HG02623 (cell line): ENCODE measurements around the gene RPA3.

Experiments
- ATAC-seq: cut with Tn5 transposase; IDR thresholded peaks from one replicate; pipeline ENCODE4 v1.9.1; 2021; ENCODE audit warnings: moderate library complexity; ENCODE audit not compliant: unreplicated experiment

RPA3 gene

GRCh38 chr7:7718492-7718891, at the start of gene RPA3:
Gene RPA3 (minus strand): TSS chr7:7718607. CDS start chr7:7640418, 78,189 bp downstream.
- ATAC-seq = no peak

DNA sequence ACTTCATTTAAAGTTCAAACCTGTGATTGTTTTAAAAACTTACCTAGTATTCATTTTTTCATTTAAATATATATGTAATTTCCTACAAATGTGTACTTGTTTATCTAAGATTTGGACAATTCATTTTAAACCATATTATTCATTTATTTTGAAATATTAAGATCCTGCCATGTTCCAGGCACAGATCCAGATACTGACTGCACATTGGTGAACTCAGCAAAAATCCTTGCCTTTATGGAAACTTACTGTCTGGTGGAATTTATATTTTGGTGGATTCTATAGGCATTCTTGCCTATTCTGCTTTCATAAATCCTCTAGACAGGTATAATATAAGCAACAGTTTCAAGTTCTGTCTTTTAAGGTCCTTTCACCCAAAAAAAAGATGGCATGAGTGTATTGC, 48.3 kb upstream of the RPA3 start:
- ATAC-seq = no peak

GRCh38 chr7:7765422-7765821, 47.0 kb upstream of the RPA3 start:
- peak; percentile 79 for ATAC-seq

- no peak for ATAC-seq
Measured at GRCh38 chr7:7764520-7765396, 46.4 kb upstream of the RPA3 start.

- ATAC-seq = peak; percentile 44
Measured at GRCh38 chr7:7761974-7762779, 43.8 kb upstream of the RPA3 start.

DNA sequence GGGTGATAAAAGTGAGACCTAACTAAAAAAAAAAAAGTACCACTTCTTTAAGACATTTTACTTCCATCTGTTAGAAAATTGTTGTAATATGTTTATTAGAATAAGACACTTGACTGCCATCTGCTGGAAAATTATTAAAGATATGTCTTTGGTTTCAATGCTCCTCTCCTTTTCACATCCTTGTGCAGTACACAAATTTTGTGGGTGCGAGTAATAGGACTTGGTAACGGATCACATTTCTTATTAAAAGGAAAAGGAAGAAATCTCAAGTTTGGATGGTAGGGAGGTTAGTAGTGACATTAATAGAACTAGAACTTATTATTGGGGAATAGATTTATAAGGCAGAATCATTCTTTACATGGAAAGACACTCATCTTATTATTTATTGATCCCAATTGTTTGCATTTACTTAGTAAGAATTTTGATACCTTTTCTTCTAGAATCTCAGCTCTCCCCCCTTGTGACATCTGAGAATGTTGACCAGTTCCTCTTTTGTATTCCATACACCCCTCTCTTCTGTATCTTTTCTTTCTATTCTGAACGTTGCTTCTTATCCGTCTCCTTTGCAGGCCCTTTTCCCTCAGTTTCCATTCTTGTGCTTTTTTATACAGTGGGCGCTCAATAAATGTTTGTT, 43.0 kb upstream of the RPA3 start:
- no peak for ATAC-seq

DNA sequence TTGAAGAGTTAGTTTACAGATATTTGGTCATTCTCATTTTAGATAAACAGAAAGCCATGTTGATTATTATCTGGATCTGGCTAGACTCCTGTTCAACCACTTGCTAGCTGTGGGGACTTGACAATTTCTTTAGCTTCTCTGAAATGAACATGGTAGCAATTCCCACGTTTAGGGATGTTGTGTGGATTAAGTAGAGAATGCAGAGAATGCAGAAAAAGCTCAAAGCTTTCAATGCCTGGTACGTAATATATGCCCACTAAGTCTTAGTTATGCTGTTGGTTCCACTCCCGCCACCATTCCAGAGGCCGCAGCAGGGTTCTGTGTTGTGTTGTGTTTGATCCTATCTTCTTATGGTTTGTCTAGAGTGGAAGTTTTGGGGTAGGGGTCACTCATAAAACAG, 39.2 kb upstream of the RPA3 start:
- no peak for ATAC-seq

DNA sequence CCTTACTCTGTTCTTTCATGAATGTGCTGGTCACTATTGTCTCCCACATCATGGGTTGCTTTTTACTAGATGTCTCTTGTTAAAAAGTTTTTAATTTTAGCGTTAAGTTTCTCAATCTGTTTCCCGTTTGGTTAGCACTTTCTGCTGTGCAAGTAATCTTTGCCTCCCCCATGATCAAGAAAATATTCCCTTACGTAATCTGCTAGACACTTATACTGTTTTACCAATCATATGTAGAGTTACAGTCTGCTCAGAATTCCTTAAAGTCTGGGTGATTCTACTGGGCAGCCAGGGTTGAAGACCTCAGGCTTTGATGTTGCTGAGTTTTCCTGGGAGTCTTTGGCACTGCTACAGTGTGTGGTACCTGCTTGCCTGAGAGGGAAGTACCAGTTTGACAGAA, 38.2 kb upstream of the RPA3 start:
- no peak for ATAC-seq

DNA sequence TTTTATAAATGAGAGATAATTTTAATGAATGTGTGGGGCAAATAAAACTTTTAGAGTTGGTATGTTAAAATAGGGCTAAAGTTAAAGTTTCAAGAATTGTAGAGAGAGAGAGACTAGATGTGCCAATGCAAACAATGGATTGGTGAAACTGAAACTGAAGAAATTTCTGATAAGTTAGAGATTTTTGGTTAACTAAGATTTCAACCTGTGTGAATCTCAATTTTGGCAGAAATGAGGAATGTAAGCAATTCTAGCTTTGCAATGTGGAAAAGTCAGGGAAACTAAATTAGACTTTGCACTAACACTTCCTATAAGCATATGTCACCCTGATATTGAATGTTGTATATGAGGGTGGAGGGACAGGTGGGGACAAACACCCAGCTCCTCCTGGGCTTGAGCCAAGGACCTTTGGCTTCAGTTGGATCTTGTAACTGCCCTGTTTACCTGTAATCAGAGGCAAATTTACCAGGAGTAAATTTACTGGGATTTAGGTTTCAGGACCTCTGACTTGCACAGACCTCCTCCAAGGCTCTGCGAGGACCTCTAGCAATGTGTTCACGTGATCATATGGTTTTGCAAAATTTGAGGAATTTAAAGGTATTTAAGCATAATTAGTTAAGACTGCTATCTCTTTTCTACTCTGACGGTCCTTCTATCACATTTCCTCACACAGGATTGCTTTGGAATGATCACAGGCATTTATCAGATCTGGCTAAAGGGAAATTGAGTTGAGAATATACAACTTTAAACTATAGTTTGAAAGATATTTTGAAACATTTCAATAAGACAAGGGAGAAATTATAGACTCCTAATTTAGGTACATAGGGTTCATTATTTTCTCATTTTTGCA, 33.1 kb upstream of the RPA3 start:
- no peak for ATAC-seq

- no peak for ATAC-seq
Measured at GRCh38 chr7:7750571-7751242, 32.3 kb upstream of the RPA3 start.

GRCh38 chr7:7746458-7746857, 28.1 kb upstream of the RPA3 start:
- no peak for ATAC-seq

GRCh38 chr7:7745966-7746365, 27.6 kb upstream of the RPA3 start:
- ATAC-seq = no peak

- no peak for ATAC-seq
Measured at GRCh38 chr7:7745258-7745657, 26.9 kb upstream of the RPA3 start.

DNA sequence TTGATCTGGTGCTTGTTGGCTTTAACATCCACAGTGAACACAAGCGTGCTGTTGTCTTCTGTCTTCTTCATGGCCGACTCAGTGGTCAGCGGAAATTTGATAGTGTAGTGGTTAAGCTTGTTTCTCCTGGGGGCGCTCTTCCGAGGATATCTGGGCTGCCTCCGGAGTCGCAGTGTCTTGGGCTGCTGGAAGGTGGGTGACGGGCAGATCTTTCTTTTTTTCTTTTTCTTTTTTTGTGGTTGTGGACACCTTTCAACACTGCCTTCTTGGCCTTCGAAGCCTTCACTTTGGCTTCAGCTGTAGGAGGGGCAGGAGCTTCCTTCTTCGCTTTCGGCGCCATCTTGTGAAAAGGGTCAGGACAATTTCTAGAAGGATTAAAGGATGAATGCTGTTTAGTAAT, 23.8 kb upstream of the RPA3 start:
- no peak for ATAC-seq

GRCh38 chr7:7740037-7740355, 21.6 kb upstream of the RPA3 start:
- no peak for ATAC-seq

DNA sequence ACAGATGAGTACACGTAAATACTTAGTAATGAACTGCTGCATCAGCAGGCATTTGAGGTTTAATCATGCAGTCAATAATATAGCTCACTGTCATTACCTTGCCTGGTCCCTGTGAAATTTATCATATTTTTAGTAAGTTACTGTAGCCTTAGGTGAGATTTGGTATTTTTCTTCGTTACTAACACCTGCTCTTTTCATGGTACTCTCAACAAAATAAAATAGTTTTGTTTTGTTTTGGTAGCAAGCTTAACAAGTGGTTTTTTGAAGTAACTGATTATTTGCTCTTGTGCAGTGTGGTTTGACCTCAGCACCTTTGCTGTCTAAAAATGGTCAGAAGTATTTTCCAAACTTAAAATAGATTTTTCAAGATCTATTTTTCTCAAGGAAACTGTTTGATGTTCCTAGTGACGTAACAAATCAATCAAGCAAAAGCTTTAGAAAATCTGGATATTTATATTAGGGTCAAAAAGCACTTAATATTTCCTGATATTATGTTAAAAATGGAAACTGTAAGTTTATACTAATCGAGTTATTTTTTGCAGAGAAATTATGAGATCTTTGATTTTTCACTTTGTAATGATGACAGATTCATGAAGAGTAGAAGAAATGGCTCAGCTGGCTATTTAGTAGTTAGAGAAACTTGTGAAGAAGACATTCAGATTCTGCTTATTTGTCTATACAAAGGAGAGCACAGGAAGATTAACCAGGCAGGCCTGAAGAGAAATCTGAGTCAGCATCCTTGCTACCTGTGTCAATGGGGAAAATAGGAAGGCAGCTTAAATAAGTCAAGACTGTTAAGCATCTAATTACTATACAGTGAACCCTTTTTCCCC, 21.0 kb upstream of the RPA3 start:
- ATAC-seq = no peak

DNA sequence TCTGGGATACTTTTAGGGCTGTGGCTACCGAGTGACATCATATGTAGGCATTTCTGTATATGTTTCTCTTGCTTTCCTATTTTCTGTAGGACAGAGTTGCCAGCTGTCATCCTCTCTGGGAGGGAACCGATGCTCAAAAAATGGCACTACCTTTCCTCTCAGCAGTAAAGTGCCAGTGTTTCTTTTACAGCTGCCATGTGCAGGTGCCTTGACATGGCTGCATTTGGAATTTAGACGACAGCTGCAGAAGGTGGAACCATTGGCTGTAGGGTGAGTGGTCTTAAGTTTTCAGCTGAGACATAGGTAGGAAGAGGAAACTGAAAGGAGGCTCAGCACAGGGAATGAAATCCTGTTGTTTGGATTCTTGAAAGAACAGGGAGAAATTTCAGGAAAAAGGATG, 20.2 kb upstream of the RPA3 start:
- no peak for ATAC-seq

DNA sequence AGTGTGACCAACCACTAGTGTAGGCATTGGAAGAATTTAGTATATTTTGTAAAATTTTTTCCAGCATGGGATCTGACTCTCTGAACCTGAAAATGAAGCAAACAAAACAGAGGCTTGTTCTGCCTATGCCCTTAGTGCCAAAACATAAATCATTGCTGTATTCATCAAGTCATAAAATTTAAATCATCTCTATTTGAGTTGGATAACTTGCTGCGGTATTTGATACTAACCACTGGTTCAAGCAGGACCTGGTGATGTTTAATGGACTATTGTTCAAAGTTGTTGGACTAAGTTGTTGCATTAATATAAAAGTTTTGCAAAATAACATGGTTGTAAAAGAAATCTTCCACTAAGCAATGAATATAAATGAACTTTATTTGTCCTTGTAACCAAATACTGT, 19.8 kb upstream of the RPA3 start:
- no peak for ATAC-seq

DNA sequence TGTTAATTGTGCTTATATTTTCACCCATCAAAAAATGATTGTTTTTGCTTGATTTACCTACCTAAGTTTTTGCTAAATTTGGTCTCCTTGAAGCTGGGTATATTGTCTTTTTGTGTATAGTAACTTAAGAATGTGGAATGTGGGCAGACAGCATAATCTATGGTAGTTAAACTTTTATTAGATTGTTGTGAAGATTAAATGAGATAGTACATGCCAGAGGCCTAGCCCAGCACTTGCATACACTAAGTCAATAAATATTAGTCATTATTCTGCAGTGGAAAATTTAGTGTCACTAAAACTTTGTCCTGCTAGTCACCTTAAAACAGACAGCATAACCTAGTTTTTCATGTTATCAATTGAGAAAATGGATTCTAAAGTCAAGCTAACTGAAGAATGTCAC, 19.3 kb upstream of the RPA3 start:
- ATAC-seq = no peak

DNA sequence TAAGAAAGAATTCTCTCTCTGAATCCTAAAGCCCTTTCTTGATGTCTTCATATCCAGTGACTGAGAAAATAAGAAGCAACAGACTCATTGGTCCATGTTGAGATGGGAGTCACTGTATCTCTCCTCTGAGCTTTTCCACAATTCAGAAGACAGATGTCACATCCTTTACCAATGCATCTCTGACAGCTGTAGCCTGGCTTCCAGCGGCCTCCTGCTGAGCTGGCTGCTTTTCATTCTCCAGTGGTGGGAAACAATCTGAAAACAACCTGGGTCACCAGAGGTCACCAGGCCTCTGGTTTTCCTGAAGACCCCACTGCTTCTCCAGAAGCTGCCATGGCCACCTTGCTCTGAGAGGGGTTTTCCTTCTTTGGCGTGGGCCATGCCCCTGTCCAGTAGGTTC, 18.3 kb upstream of the RPA3 start:
- no peak for ATAC-seq
